OCI-LY3 (cell line): ENCODE results near the gene ANO10.
"Not testable (repeated sequence)": the region's sequence is repeated elsewhere in the genome, so short reads cannot be mapped to it uniquely, and the experiment has no call there.

Experiments used
- CTCF ChIP-seq: fragments of 200-600, 300-600 bp; sonication (generic); IDR thresholded peaks from 2 replicates; pipeline ENCODE4 v1.5.1; 2014; ENCODE audit warnings: antibody characterized with exemption, low read length, low read depth
- EZH2phosphoT487 ChIP-seq: fragments of 200-600 bp; shearing (Covaris generic); IDR thresholded peaks from 2 replicates; pipeline ENCODE4 v1.6.1; 2018; ENCODE audit warnings: antibody characterized with exemption, mixed run types, low read depth

- not testable (repeated sequence) for TF ChIP-seq CTCF, EZH2phosphoT487
Observed at GRCh38 chr3:43595280-43595679, 26.5 kb downstream of the ANO10 start.
